ENCODE measurements around the gene ZNF232.
A peak's percentile ranks its signal among the peaks of the same experiment; 100 is the strongest.
"Not testable (repeated sequence)": the region's sequence is repeated elsewhere in the genome, so short reads cannot be mapped to it uniquely, and the experiment has no call there.

ZNF232 gene

GRCh38 chr17:5092218-5093010, 19.3 kb downstream of the ZNF232 start:
- DNase-seq: no peak

DNA sequence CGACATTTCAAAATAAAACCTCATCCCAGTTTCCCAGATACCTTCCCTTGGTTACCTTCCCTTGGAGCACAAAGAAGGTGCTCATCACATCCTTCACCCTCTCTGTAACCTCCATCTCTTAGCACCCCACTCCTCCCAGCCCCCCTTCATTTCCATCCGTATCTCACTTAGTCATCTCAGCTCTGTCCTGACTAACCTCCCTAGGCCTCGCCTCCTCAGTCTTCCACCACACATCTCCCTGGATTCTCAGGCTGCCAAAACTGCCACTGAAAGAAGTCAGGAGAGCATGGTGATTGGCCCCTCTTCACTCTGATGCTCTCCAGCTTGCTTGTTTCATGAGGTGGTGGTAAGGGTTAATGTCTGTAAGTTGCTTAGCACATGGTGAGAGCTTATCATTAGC, 31.1 kb downstream of the ZNF232 start:
- DNase-seq: no peak

DNA sequence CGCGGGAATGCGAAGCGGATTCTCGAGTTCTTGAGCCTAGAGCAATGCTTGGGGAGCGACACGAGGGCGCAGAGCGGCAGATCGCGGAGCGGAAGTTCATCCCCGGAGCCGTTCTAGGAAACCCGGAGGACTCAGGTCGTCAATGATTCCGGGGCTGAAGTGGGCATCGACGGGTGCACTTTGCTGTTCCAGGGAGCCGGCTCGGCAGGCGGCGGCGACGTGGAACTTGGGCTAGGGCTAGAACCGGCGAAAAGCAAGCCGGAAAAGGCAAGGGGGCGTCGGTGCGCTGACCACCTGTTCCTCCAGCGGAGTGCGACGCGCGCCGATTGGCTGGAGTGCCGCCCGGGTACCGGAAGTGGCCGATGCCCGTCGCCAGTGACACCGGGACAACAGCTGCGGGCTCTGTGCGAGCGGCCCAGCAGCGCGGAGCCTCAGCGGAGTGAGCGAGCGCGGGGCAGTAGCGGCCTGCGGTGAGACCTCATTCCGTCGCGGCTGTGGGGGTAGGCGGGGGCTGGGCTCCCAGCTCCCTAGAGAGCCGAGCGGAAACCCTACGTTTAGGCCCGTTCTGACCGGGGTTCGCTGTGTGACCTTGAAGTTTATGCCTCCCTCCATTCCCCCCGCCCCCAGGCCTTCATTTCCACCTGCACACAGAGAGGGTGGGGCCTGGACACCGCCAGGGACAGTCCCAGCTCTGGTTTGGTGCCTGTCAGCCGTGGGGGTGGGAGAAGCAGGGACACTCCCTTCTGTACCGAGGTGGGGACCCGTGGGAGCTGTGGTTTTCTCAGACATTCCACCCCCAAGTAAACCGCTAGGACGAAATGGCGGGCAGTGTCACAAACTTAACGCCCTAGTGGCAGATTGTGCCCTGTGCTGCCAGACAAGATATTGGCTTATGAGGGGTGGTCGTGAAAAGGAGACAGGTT, 33.3 kb downstream of the ZNF232 start, which contains the start of gene ZFP3:
TSS of gene ZFP3 (plus strand) at position 362 of the 923 bp plus-strand sequence. CDS start 13,038 bp downstream, outside the sequence.
- DNase-seq: peak; percentile 54

DNA sequence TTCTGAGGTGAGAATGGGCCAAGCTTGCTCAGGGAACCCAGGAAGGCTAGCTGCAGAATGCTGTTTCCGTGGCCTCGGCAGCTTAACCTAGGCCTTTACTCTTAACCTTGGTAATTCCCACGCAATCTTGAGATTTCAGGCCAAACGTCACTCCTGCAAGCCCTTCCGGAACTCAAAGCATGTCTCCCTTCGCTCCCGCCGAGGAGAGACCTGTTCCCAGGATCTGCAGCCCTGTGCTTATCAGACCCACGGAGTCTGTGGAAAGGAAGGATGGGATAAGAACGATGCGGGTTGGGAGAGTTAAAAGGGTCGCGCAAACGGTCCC, 33.9 kb downstream of the ZNF232 start:
- DNase-seq: no peak

DNA sequence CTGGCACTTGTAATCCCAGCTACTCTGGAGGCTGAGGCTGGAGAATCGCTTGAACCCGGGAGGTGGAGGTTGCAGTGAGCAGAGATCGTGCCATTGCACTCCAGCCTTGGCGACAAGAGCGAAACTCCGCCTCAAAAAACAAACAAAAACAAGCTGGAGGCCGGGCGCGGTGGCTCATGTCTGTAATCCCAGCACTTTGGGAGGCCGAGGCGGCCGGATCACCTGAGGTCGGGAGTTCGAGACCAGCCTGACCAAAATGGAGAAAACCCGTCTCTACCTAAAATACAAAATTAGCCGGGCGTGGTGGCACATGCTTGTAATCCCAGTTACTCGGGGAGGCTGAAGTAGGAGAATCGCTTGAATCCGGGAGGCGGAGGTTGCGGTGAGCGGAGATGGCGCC, 34.4 kb downstream of the ZNF232 start:
- DNase-seq: not testable (repeated sequence)

- DNase-seq: not testable (repeated sequence)
Measured at GRCh38 chr17:5075472-5075871, 36.2 kb downstream of the ZNF232 start.

DNA sequence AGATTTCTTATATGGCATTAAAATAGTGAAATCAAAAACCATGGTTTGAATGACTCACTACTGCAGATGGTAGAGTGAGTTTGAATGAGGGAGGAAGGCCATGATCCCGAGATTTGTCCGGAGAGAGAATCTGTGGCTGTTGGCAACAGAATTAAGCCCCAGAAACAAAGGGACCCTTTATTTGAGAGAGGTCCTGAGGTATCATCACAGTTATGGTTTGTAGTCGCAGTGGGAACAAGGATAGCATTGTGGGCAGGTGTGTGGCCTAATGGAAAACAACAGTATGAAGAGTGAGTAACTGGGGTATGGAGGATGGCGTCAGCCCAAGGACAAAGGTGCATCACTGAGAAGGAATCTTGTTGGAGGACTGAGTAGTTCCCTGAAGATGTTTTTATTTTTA, 42.0 kb downstream of the ZNF232 start:
- DNase-seq: no peak

DNA sequence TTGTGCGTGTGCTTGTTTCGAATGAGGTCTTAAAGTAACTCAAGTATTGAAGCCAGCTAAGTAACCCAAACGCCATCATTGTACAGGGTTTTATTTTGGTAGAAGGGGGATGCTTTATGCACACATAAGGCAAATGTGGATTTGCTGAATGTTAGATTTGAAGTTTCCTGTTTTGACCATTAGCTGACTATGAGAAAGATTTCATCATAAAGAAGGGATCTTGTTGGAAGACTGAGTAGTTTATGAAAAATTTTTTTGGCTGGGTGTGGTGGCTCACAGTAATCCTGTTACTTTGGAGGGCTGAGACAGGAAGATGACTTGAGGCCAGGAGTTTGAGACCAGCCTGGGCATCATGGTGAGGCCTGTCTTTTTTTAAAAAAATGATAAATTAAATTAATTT, 43.4 kb downstream of the ZNF232 start:
- no peak for DNase-seq

- DNase-seq: no peak
Measured at GRCh38 chr17:5065227-5065744, 46.4 kb downstream of the ZNF232 start.
